ENCODE results near the gene FLG.
"Not testable (repeated sequence)": the region's sequence is repeated elsewhere in the genome, so short reads cannot be mapped to it uniquely, and the experiment has no call there.

Gene FLG

GRCh38 chr1:152325111-152325510 lies at the start of gene FLG:
TSS of gene FLG (minus strand) at chr1:152325239. CDS start at chr1:152315456, 9,783 bp downstream.
- DNase-seq = no peak

GRCh38 chr1:152374451-152374850 lies 49.4 kb upstream of the FLG start:
- DNase-seq = no peak

GRCh38 chr1:152372672-152373071 lies 47.6 kb upstream of the FLG start:
- DNase-seq = no peak

GRCh38 chr1:152367436-152367835 lies 42.4 kb upstream of the FLG start:
- no peak for DNase-seq

GRCh38 chr1:152359906-152360305 lies 34.9 kb upstream of the FLG start, which contains the start of gene FLG2:
TSS of gene FLG2 (minus strand) at chr1:152360006. CDS start at chr1:152358884, 1,122 bp downstream.
- DNase-seq = no peak

GRCh38 chr1:152356736-152357135 lies 31.7 kb upstream of the FLG start:
- DNase-seq = no peak

- no peak for DNase-seq
Observed at GRCh38 chr1:152349611-152350010, 24.6 kb upstream of the FLG start.

- DNase-seq = no peak
Observed at GRCh38 chr1:152348447-152348846, 23.4 kb upstream of the FLG start.

- no peak for DNase-seq
Observed at GRCh38 chr1:152347116-152347728, 22.2 kb upstream of the FLG start.

GRCh38 chr1:152344438-152344837 lies 19.4 kb upstream of the FLG start:
- no peak for DNase-seq

GRCh38 chr1:152343006-152343405 lies 18.0 kb upstream of the FLG start:
- DNase-seq = no peak

GRCh38 chr1:152335399-152335798 lies 10.4 kb upstream of the FLG start:
- no peak for DNase-seq

GRCh38 chr1:152328801-152329391 lies 3.9 kb upstream of the FLG start:
- DNase-seq = no peak

GRCh38 chr1:152313970-152314369 lies 11.1 kb downstream of the FLG start:
- no peak for DNase-seq

- no peak for DNase-seq
Observed at GRCh38 chr1:152313319-152313801, 11.7 kb downstream of the FLG start.

GRCh38 chr1:152312169-152312568 lies 12.9 kb downstream of the FLG start:
- not testable (repeated sequence) for DNase-seq

GRCh38 chr1:152309955-152310354 lies 15.1 kb downstream of the FLG start:
- no peak for DNase-seq

- DNase-seq = not testable (repeated sequence)
Observed at GRCh38 chr1:152309320-152309901, 15.6 kb downstream of the FLG start.

GRCh38 chr1:152308758-152309157 lies 16.3 kb downstream of the FLG start:
- DNase-seq = not testable (repeated sequence)

- not testable (repeated sequence) for DNase-seq
Observed at GRCh38 chr1:152307970-152308369, 17.1 kb downstream of the FLG start.

- not testable (repeated sequence) for DNase-seq
Observed at GRCh38 chr1:152306123-152306522, 18.9 kb downstream of the FLG start.

GRCh38 chr1:152304773-152305172 lies 20.3 kb downstream of the FLG start:
- DNase-seq = not testable (repeated sequence)

GRCh38 chr1:152303139-152303872 lies 21.7 kb downstream of the FLG start:
- DNase-seq = not testable (repeated sequence)
